Ishikawa (cell line): ENCODE results near the gene SAP25.

ENCODE experiments used
- CEBPB ChIP-seq: IDR thresholded peaks from 2 replicates; pipeline ENCODE4 v1.6.1; 2012
- CREB1 ChIP-seq: IDR thresholded peaks from 2 replicates; pipeline ENCODE4 v1.6.1; 2012; ENCODE audit warnings: low read depth
- EGR1 ChIP-seq: IDR thresholded peaks from 2 replicates; pipeline ENCODE4 v1.6.1; 2012
- EP300 ChIP-seq: IDR thresholded peaks from 2 replicates; pipeline ENCODE4 v1.6.1; 2012; ENCODE audit warnings: borderline replicate concordance
- FOXM1 ChIP-seq: IDR thresholded peaks from 2 replicates; pipeline ENCODE4 v1.6.1; 2012; ENCODE audit warnings: low read depth, borderline replicate concordance
- MAX ChIP-seq: IDR thresholded peaks from 2 replicates; pipeline ENCODE4 v1.6.1; 2012
- NFIC ChIP-seq: IDR thresholded peaks from 2 replicates; pipeline ENCODE4 v1.6.1; 2012
- RAD21 ChIP-seq: IDR thresholded peaks from 2 replicates; pipeline ENCODE4 v1.6.1; 2012; ENCODE audit warnings: low read depth
- TAF1 ChIP-seq: IDR thresholded peaks from 2 replicates; pipeline ENCODE4 v1.6.1; 2012; ENCODE audit warnings: low read depth, mild to moderate bottlenecking
- TCF12 ChIP-seq: IDR thresholded peaks from 2 replicates; pipeline ENCODE4 v1.6.1; 2012; ENCODE audit warnings: low read depth
- TEAD4 ChIP-seq: IDR thresholded peaks from 2 replicates; pipeline ENCODE4 v1.6.1; 2012
- YY1 ChIP-seq: IDR thresholded peaks from 2 replicates; pipeline ENCODE4 v1.6.1; 2012; ENCODE audit warnings: low read depth
- ZBTB7A ChIP-seq: IDR thresholded peaks from 2 replicates; pipeline ENCODE4 v1.6.1; 2012; ENCODE audit warnings: low read depth
- TF ChIP-seq, protein P1 (sequence below): IDR thresholded peaks from 2 replicates; pipeline ENCODE4 v1.6.1; 2012
- TF ChIP-seq, protein P2 (sequence below): IDR thresholded peaks from 2 replicates; pipeline ENCODE4 v1.6.1; 2012; ENCODE audit warnings: low read depth, mild to moderate bottlenecking

The SAP25 gene

DNA sequence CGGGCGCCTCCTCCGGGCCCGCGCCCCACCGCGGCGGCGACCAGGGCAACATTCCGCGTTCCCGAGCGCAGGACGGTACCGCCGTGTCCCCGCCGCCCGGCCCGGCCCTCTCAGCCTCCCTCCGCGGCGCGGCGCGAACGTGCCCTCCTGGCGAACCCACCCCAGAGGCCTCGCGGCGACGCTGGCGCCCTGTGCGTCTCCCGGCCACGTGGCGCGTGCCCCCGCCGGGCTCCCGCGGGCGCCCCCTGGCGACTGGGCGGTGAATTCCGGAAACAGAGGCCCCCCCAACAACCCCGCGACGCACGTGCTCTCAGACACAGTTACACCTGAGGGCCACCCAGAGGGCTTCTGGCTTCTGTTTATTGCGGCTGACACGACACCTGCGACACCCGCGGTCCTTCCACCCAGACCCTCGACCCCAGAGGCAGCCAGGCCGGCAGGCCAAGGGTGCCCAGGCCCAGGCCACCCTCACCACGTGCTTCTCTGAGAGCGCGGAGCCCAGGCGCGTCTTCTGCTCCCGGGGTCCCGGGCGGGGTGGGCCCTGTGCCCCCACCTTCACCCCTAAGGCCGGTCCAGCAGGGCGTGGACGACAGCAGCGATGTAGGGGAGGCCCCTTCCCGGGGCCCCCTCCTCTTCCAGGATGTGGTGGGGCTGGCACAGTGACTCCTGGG, at the start of gene SAP25:
TSS of gene SAP25 (minus strand) at position 210 of the 671 bp plus-strand sequence. CDS start at position 52, 158 bp downstream.
- no peak for TF ChIP-seq EGR1
- no peak for TF ChIP-seq ZBTB7A
- no peak for TF ChIP-seq RAD21
- no peak for TF ChIP-seq TCF12
- TF ChIP-seq, protein P1, sequence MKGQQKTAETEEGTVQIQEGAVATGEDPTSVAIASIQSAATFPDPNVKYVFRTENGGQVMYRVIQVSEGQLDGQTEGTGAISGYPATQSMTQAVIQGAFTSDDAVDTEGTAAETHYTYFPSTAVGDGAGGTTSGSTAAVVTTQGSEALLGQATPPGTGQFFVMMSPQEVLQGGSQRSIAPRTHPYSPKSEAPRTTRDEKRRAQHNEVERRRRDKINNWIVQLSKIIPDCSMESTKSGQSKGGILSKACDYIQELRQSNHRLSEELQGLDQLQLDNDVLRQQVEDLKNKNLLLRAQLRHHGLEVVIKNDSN = no peak

- TF ChIP-seq YY1 (no peak), TCF12 (no peak), CREB1 (no peak), EP300 (no peak), TEAD4 (no peak)
These were observed 47.9 kb upstream of the SAP25 start for GRCh38 chr7:100621554-100621953.

- no peak for TF ChIP-seq TAF1
- no peak for TF ChIP-seq ZBTB7A
- no peak for TF ChIP-seq CREB1
- TF ChIP-seq TCF12 = no peak
- no peak for TF ChIP-seq CEBPB
- TF ChIP-seq NFIC = no peak
- TF ChIP-seq FOXM1 = no peak
- no peak for TF ChIP-seq RAD21
- TF ChIP-seq EP300 = no peak
- no peak for TF ChIP-seq YY1
- TF ChIP-seq, protein P1 = no peak
These were observed 47.1 kb upstream of the SAP25 start for GRCh38 chr7:100620804-100621203.

- no peak for TF ChIP-seq MAX
- TF ChIP-seq NFIC = no peak
- TF ChIP-seq FOXM1 = no peak
- TF ChIP-seq EP300 = no peak
- TF ChIP-seq RAD21 = no peak
- no peak for TF ChIP-seq TAF1
- TF ChIP-seq TEAD4 = no peak
- no peak for TF ChIP-seq TCF12
These were observed 46.5 kb upstream of the SAP25 start for GRCh38 chr7:100620239-100620638.

DNA sequence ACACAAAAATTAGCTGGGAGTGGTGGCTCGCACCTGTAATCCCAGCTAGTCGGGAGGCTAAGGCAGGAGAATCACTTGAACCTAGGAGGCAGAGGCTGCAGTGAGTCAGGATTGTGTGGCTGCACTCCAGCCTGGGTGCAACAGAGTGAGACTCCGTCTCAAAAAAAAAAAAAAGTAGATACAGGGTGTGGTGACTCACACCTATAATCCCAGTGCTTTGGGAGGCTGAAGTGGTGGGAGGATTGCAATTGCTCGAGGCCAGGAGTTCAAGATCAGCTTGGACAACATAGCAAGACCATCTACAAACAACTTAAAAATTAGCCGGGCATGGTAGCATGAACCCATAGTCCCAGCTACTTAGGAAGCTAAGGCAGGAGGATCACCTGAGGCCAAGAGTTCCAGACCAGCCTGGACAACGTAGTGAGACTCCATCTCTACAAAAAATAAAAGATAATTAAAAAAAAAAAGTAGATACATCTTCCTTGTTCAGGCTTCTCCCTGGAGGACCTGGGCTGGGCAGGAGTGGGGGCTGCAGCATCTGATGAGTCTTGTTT, 40.7 kb upstream of the SAP25 start:
- TF ChIP-seq RAD21 (no peak), CREB1 (no peak), MAX (no peak), TCF12 (no peak), CEBPB (no peak), ZBTB7A (no peak), TEAD4 (no peak), EGR1 (no peak), NFIC (no peak), EP300 (no peak), TAF1 (no peak), YY1 (no peak), FOXM1 (no peak)
- TF ChIP-seq, protein P2, sequence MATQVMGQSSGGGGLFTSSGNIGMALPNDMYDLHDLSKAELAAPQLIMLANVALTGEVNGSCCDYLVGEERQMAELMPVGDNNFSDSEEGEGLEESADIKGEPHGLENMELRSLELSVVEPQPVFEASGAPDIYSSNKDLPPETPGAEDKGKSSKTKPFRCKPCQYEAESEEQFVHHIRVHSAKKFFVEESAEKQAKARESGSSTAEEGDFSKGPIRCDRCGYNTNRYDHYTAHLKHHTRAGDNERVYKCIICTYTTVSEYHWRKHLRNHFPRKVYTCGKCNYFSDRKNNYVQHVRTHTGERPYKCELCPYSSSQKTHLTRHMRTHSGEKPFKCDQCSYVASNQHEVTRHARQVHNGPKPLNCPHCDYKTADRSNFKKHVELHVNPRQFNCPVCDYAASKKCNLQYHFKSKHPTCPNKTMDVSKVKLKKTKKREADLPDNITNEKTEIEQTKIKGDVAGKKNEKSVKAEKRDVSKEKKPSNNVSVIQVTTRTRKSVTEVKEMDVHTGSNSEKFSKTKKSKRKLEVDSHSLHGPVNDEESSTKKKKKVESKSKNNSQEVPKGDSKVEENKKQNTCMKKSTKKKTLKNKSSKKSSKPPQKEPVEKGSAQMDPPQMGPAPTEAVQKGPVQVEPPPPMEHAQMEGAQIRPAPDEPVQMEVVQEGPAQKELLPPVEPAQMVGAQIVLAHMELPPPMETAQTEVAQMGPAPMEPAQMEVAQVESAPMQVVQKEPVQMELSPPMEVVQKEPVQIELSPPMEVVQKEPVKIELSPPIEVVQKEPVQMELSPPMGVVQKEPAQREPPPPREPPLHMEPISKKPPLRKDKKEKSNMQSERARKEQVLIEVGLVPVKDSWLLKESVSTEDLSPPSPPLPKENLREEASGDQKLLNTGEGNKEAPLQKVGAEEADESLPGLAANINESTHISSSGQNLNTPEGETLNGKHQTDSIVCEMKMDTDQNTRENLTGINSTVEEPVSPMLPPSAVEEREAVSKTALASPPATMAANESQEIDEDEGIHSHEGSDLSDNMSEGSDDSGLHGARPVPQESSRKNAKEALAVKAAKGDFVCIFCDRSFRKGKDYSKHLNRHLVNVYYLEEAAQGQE = no peak
- TF ChIP-seq, protein P1 = no peak

DNA sequence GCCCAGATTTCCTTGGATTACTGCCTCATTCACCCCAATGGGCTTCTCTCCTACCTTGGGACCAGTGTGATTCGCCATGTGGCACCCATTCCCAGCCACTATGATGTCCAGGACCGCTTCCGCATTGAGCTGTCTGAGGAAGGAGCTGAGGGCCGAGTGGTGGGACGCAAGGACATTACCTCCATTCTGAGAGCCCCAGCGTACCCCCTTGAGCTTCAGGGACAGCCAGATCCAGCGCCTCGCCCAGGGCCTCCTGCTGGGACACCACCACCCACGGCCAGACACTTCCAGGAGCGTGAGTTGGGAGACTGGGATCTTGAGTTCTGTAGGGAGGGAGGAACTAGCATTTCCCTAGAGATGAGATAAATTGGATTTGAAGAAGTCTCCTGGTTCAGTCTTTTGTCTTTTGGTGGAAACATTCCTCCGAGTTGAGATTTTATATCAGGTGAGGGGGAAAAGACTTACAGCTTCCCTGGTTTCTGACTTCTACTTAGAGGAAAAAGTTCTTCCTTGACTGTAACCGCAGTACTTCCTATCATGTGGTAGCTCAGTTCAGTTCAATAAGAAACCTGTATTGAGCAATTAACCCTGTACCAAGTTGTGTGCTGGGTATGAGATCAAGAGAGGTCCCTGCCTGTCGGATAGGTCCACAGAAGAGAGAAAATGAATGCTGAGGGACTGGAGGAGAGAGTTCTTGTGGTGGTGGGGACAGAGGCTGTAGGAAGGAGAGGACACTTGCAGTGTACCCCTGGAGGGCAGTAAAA, 39.9 kb upstream of the SAP25 start:
- TF ChIP-seq MAX = no peak
- no peak for TF ChIP-seq RAD21
- no peak for TF ChIP-seq CREB1
- TF ChIP-seq EGR1 = no peak
- TF ChIP-seq, protein P1 = no peak
- no peak for TF ChIP-seq TEAD4
- TF ChIP-seq CEBPB = no peak
- TF ChIP-seq YY1 = no peak
